Measurements from ENCODE around the gene TGFBRAP1. TPM values are rescaled to one million over a fixed set of nuclear protein-coding genes. Genes with fewer than 3 reads are reported as not detected.

TGFBRAP1 gene
- total and polyA plus RNA-seq, 9 of the 15 experiments (the other 6 are each of a cell fraction or from before 2014, with no cell fraction given) = 3.7 to 18.0 (median 11.0) TPM

GRCh38 chr2:105235388-105236059 lies 94.0 kb downstream of the TGFBRAP1 start (continued):
- no peak for TF ChIP-seq ZBTB26 (CRISPR knock-in tag; IDR thresholded peaks at IDR 0.05)
- TF ChIP-seq, protein P1, sequence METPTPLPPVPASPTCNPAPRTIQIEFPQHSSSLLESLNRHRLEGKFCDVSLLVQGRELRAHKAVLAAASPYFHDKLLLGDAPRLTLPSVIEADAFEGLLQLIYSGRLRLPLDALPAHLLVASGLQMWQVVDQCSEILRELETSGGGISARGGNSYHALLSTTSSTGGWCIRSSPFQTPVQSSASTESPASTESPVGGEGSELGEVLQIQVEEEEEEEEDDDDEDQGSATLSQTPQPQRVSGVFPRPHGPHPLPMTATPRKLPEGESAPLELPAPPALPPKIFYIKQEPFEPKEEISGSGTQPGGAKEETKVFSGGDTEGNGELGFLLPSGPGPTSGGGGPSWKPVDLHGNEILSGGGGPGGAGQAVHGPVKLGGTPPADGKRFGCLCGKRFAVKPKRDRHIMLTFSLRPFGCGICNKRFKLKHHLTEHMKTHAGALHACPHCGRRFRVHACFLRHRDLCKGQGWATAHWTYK (CRISPR knock-in tag; IDR thresholded peaks at IDR 0.05) = no peak
- no peak for TF ChIP-seq GATAD2B (IDR thresholded peaks at IDR 0.05; ENCODE audit: borderline replicate concordance)
- TF ChIP-seq ZNF140 (CRISPR knock-in tag; IDR thresholded peaks at IDR 0.05) = no peak
- TF ChIP-seq, protein P2, sequence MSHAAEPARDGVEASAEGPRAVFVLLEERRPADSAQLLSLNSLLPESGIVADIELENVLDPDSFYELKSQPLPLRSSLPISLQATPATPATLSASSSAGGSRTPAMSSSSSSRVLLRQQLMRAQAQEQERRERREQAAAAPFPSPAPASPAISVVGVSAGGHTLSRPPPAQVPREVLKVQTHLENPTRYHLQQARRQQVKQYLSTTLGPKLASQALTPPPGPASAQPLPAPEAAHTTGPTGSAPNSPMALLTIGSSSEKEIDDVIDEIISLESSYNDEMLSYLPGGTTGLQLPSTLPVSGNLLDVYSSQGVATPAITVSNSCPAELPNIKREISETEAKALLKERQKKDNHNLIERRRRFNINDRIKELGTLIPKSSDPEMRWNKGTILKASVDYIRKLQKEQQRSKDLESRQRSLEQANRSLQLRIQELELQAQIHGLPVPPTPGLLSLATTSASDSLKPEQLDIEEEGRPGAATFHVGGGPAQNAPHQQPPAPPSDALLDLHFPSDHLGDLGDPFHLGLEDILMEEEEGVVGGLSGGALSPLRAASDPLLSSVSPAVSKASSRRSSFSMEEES (CRISPR knock-in tag; IDR thresholded peaks at IDR 0.05) = no peak
- no peak for TF ChIP-seq ETV5 (CRISPR knock-in tag; IDR thresholded peaks at IDR 0.05; ENCODE audit: low read depth)
- no peak for TF ChIP-seq ZNF507 (tag; conservative IDR thresholded peaks at IDR 0.05)
- no peak for TF ChIP-seq ATF2 (CRISPR knock-in tag; IDR thresholded peaks at IDR 0.05)
- no peak for TF ChIP-seq ZZZ3 (IDR thresholded peaks at IDR 0.05)
- TF ChIP-seq, protein P3, sequence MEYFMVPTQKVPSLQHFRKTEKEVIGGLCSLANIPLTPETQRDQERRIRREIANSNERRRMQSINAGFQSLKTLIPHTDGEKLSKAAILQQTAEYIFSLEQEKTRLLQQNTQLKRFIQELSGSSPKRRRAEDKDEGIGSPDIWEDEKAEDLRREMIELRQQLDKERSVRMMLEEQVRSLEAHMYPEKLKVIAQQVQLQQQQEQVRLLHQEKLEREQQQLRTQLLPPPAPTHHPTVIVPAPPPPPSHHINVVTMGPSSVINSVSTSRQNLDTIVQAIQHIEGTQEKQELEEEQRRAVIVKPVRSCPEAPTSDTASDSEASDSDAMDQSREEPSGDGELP (CRISPR knock-in tag; IDR thresholded peaks at IDR 0.05; ENCODE audit: borderline replicate concordance) = no peak
- TF ChIP-seq MAFK (IDR thresholded peaks at IDR 0.05; ENCODE audit: low read length) = peak; percentile 22
- TF ChIP-seq RBBP5 (IDR thresholded peaks at IDR 0.05; ENCODE audit: borderline replicate concordance, insufficient read depth, low read length, poor library complexity, severe bottlenecking) = no peak
- TF ChIP-seq THAP7 (CRISPR knock-in tag; IDR thresholded peaks at IDR 0.05) = no peak
- TF ChIP-seq HNRNPLL (IDR thresholded peaks at IDR 0.05; ENCODE audit: low read depth, low read length, poor library complexity, severe bottlenecking) = no peak
- no peak for TF ChIP-seq ZC3H8 (IDR thresholded peaks at IDR 0.05)
- TF ChIP-seq ZNF77 (CRISPR knock-in tag; IDR thresholded peaks at IDR 0.05) = no peak
- no peak for TF ChIP-seq TEAD2 (tag; IDR thresholded peaks at IDR 0.05)
- no peak for TF ChIP-seq HDGF (IDR thresholded peaks at IDR 0.05)
- TF ChIP-seq, protein P4, sequence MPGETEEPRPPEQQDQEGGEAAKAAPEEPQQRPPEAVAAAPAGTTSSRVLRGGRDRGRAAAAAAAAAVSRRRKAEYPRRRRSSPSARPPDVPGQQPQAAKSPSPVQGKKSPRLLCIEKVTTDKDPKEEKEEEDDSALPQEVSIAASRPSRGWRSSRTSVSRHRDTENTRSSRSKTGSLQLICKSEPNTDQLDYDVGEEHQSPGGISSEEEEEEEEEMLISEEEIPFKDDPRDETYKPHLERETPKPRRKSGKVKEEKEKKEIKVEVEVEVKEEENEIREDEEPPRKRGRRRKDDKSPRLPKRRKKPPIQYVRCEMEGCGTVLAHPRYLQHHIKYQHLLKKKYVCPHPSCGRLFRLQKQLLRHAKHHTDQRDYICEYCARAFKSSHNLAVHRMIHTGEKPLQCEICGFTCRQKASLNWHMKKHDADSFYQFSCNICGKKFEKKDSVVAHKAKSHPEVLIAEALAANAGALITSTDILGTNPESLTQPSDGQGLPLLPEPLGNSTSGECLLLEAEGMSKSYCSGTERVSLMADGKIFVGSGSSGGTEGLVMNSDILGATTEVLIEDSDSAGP (CRISPR knock-in tag; IDR thresholded peaks at IDR 0.05) = no peak
- TF ChIP-seq HIVEP1 (CRISPR knock-in tag; IDR thresholded peaks at IDR 0.05) = no peak
